Measurements from ENCODE around the gene CPA1.

DNA sequence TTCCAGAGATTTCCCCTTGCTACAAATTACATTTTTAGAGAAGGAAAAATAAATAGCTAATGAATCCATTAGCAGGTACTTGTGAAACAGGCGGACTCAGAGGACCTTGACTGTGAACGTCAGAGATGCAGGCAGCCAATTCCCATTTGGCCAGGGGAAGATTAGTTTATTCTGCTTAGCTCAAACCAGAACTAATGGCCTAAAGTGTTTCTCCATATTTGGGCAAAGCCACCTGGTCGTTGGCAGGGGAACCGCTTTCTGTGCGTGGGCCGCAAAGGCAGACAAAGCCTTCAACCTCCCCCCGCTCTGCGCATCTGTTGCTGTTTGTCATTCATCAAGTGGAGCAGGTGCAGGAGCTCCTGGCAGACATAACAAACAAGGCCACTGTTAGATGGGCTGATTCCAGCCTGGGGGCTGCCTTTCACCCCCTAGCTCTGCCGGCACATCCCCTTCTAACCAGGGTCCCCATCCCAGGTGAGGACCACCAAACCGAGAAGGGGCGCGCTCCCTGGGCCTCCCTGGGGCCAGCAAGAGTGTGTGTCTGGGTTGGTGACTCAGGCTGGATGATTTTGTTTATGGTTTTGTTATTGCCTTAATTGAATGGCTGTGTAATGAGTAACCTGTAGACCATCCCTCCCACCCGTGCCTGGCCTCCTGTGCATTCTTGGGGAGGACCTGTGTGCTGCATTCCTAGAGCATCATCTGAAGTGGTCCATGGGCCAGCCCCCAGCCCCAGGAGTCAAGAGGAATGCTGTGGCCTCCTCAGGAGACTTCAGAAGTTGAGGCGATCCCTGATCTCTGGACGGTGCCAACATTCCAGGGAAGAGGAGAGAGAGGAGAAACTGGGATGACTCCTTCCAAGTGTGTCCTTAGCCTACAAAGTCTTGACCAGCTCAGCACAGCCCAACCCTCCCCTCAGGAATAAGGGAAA is 14.5 kb upstream of the CPA1 start:
- TF ChIP-seq, protein P1, sequence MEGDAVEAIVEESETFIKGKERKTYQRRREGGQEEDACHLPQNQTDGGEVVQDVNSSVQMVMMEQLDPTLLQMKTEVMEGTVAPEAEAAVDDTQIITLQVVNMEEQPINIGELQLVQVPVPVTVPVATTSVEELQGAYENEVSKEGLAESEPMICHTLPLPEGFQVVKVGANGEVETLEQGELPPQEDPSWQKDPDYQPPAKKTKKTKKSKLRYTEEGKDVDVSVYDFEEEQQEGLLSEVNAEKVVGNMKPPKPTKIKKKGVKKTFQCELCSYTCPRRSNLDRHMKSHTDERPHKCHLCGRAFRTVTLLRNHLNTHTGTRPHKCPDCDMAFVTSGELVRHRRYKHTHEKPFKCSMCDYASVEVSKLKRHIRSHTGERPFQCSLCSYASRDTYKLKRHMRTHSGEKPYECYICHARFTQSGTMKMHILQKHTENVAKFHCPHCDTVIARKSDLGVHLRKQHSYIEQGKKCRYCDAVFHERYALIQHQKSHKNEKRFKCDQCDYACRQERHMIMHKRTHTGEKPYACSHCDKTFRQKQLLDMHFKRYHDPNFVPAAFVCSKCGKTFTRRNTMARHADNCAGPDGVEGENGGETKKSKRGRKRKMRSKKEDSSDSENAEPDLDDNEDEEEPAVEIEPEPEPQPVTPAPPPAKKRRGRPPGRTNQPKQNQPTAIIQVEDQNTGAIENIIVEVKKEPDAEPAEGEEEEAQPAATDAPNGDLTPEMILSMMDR (IDR thresholded peaks at IDR 0.05; ENCODE audit: low read depth, low read length), result no peak
- no peak for TF ChIP-seq EZH2phosphoT487 (IDR thresholded peaks at IDR 0.05; ENCODE audit: low read depth)

Measured in OCI-LY3 (cell line).